ENCODE results near the gene AK6. TPM values are rescaled to one million over a fixed set of nuclear protein-coding genes. Genes with fewer than 3 reads are reported as not detected.
"Not testable (repeated sequence)": the region's sequence is repeated elsewhere in the genome, so short reads cannot be mapped to it uniquely, and the experiment has no call there.

AK6 gene
- total RNA-seq, 1 experiment from 2014 or later: 40.8 TPM

GRCh38 chr5:69372394-69372793, 3.1 kb upstream of the AK6 start:
- DNase-seq: no peak
- peaks cover 3% of the 10 kb centered on the region for H4K20me1 ChIP-seq (ENCODE audit: control insufficient read depth, insufficient read depth, insufficient read length)
- no peak overlapping the region for H4K91ac ChIP-seq (ENCODE audit: insufficient read length, low read depth, low read length)
- Mint-ChIP-seq H3K27me3 (ENCODE audit: low read depth) (no peaks in the 10 kb centered on the region), H3K36me3 (ENCODE audit: insufficient read depth in 1 of 3, low read depth in 3 of 3) (peaks cover 2 to 32% (median 29%) of the 10 kb centered on the region in 3 experiments; a peak in 6 of 7 replicates), H3K9me3 (no peaks in the 10 kb centered on the region), H3K4me1 (peaks cover 10 to 15% of the 10 kb centered on the region in 2 experiments), H3K27ac (no peak overlapping the region), H3K4me3 (no peak overlapping the region; a peak in 1 of 5 replicates)
- no peaks in the 10 kb centered on the region for H3K4me1 ChIP-seq (ENCODE audit: insufficient read depth, low read length)
- no peak overlapping the region for H2BK12ac ChIP-seq (ENCODE audit: insufficient read length, low read depth, low read length)
- no peak overlapping the region for H3K56ac ChIP-seq (ENCODE audit: insufficient read length, low read depth, low read length)
- H3K23ac ChIP-seq (ENCODE audit: insufficient read length, low read depth, low read length): no peak overlapping the region
- H3K23me2 ChIP-seq (ENCODE audit: insufficient read length, low read depth, low read length, poor library complexity, severe bottlenecking): peaks cover 2% of the 10 kb centered on the region
- no peak overlapping the region for H3K14ac ChIP-seq (ENCODE audit: insufficient read depth, low read length)
- no peak overlapping the region for H2BK20ac ChIP-seq (ENCODE audit: low read depth, low read length, poor library complexity, severe bottlenecking)
- peaks cover 17% of the 10 kb centered on the region; the same call in 1 of the 2 replicates for H3K79me2 ChIP-seq (ENCODE audit: insufficient read depth, low read length)
- no peak overlapping the region for H4K8ac ChIP-seq (replicated peaks; ENCODE audit: insufficient read length, low read depth, low read length)
- H3T11ph ChIP-seq (ENCODE audit: low read length): no peak overlapping the region
- H3K9me3 ChIP-seq (ENCODE audit: control insufficient read depth, low read depth, low read length): no peaks in the 10 kb centered on the region
- no peak overlapping the region for H3K18ac ChIP-seq (ENCODE audit: insufficient read length, low read depth, low read length)
- no peak overlapping the region for H2AFZ ChIP-seq (ENCODE audit: low read length)
- H3K27me3 ChIP-seq (ENCODE audit: insufficient read depth, low read length): no peaks in the 10 kb centered on the region; the same call in 1 of the 2 replicates
- no peak overlapping the region for H2BK15ac ChIP-seq (ENCODE audit: low read depth, low read length)
- H3K4me2 ChIP-seq (ENCODE audit: insufficient read depth, insufficient read length, low read length): no peak overlapping the region
- TF ChIP-seq, protein P1, sequence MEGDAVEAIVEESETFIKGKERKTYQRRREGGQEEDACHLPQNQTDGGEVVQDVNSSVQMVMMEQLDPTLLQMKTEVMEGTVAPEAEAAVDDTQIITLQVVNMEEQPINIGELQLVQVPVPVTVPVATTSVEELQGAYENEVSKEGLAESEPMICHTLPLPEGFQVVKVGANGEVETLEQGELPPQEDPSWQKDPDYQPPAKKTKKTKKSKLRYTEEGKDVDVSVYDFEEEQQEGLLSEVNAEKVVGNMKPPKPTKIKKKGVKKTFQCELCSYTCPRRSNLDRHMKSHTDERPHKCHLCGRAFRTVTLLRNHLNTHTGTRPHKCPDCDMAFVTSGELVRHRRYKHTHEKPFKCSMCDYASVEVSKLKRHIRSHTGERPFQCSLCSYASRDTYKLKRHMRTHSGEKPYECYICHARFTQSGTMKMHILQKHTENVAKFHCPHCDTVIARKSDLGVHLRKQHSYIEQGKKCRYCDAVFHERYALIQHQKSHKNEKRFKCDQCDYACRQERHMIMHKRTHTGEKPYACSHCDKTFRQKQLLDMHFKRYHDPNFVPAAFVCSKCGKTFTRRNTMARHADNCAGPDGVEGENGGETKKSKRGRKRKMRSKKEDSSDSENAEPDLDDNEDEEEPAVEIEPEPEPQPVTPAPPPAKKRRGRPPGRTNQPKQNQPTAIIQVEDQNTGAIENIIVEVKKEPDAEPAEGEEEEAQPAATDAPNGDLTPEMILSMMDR (conservative IDR thresholded peaks at IDR 0.05): no peak
- H4K5ac ChIP-seq (ENCODE audit: insufficient read length, low read depth, low read length): no peak overlapping the region
- no peaks in the 10 kb centered on the region for H3K79me1 ChIP-seq (ENCODE audit: insufficient read depth, low read depth, low read length, poor library complexity, severe bottlenecking)
- H2BK5ac ChIP-seq (ENCODE audit: insufficient read length, low read length): no peak overlapping the region
- H2AK5ac ChIP-seq (ENCODE audit: insufficient read length, low read length): no peak overlapping the region
- no peak overlapping the region for H3K4ac ChIP-seq (ENCODE audit: low read depth, low read length)
- no peak overlapping the region for H3K27ac ChIP-seq (ENCODE audit: insufficient read length, low read depth, low read length)
- no CpG with 5 or more reads among the region's 5 CpGs for WGBS (ENCODE audit: extremely low coverage, insufficient read length, low lambda C conversion rate)
- no peak overlapping the region for H2BK120ac ChIP-seq (ENCODE audit: low read depth, low read length, poor library complexity, severe bottlenecking)
- no peak overlapping the region for H3K9ac ChIP-seq (ENCODE audit: extremely low read depth, insufficient read length, low read length)

DNA sequence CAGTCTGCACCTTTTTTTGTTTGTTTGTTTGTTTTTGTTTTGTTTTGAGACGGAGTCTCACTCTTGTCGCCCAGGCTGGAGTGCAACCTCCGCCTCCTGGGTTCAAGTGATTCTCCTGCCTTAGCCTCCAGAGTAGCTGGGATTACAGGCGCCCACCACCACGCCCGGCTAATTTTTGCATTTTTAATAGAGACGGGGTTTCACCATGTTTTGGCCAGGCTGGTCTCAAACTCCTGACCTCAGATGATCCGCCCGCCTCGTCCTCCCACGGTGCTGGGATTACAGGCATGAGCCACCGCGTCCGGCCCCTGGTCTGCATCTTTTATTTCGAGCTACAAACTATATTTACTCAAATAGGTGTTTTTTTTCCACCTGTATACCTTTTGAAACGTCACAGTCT, 1.0 kb upstream of the AK6 start:
- not testable (repeated sequence) for H3T11ph ChIP-seq (ENCODE audit: low read length); H3K4me1 ChIP-seq (ENCODE audit: insufficient read depth, low read length); H3K9me3 ChIP-seq (ENCODE audit: control insufficient read depth, low read depth, low read length); H3K18ac ChIP-seq (ENCODE audit: insufficient read length, low read depth, low read length); H2BK5ac ChIP-seq (ENCODE audit: insufficient read length, low read length); DNase-seq; H4K20me1 ChIP-seq (ENCODE audit: control insufficient read depth, insufficient read depth, insufficient read length); H4K8ac ChIP-seq (replicated peaks; ENCODE audit: insufficient read length, low read depth, low read length); H2BK20ac ChIP-seq (ENCODE audit: low read depth, low read length, poor library complexity, severe bottlenecking); H3K4ac ChIP-seq (ENCODE audit: low read depth, low read length); H3K79me1 ChIP-seq (ENCODE audit: insufficient read depth, low read depth, low read length, poor library complexity, severe bottlenecking); H2BK15ac ChIP-seq (ENCODE audit: low read depth, low read length); H2AK5ac ChIP-seq (ENCODE audit: insufficient read length, low read length); H4K91ac ChIP-seq (ENCODE audit: insufficient read length, low read depth, low read length); H3K56ac ChIP-seq (ENCODE audit: insufficient read length, low read depth, low read length); H3K27me3 ChIP-seq (ENCODE audit: insufficient read depth, low read length); H3K9me3 Mint-ChIP-seq; H3K14ac ChIP-seq (ENCODE audit: insufficient read depth, low read length); H2BK120ac ChIP-seq (ENCODE audit: low read depth, low read length, poor library complexity, severe bottlenecking); H3K23me2 ChIP-seq (ENCODE audit: insufficient read length, low read depth, low read length, poor library complexity, severe bottlenecking); H3K27me3 Mint-ChIP-seq (ENCODE audit: low read depth); H2AFZ ChIP-seq (ENCODE audit: low read length); H3K27ac ChIP-seq (ENCODE audit: insufficient read length, low read depth, low read length); H4K5ac ChIP-seq (ENCODE audit: insufficient read length, low read depth, low read length); H3K23ac ChIP-seq (ENCODE audit: insufficient read length, low read depth, low read length); H2BK12ac ChIP-seq (ENCODE audit: insufficient read length, low read depth, low read length)
- peaks cover 10 to 15% of the 10 kb centered on the region in 2 experiments for H3K4me1 Mint-ChIP-seq
- no CpG with 5 or more reads among the region's 16 CpGs for WGBS (ENCODE audit: extremely low coverage, insufficient read length, low lambda C conversion rate)
- H3K4me2 ChIP-seq (ENCODE audit: insufficient read depth, insufficient read length, low read length): peak overlapping the region; percentile 89
- peaks cover 11 to 30% (median 27%) of the 10 kb centered on the region in 3 experiments; a peak in 6 of 7 replicates for H3K36me3 Mint-ChIP-seq (ENCODE audit: insufficient read depth in 1 of 3, low read depth in 3 of 3)
- H3K27ac Mint-ChIP-seq: peak overlapping the region; percentile 98 to 99 (median 98)
- H3K4me3 Mint-ChIP-seq: peak overlapping the region; percentile 95 to 97
- H3K79me2 ChIP-seq (ENCODE audit: insufficient read depth, low read length): peaks cover 25% of the 10 kb centered on the region; the same call in 1 of the 2 replicates
- peak overlapping the region; percentile 83 for H3K9ac ChIP-seq (ENCODE audit: extremely low read depth, insufficient read length, low read length)
